Gastroesophageal sphincter (tissue), 4 donors: Measurements from ENCODE around the gene STK33. TPM values are rescaled to one million over a fixed set of nuclear protein-coding genes. Genes with fewer than 3 reads are reported as not detected.
"Not testable (repeated sequence)": the region's sequence is repeated elsewhere in the genome, so short reads cannot be mapped to it uniquely, and the experiment has no call there.

Experiments
- ATAC-seq: fragments of 150-250 bp; one replicate; pipeline ENCODE4 v1.9.1; 2016; ENCODE audit warnings: mild to moderate bottlenecking, moderate library complexity
- H3K27ac ChIP-seq, 4 donors: fragments of 200-600 bp; sonication (generic) in 3 of 4; 1 replicate in 3 of 4; 2 replicates in 1 of 4; pipeline ENCODE4 v1.5.1; 2016 to 2019
- H3K27me3 ChIP-seq: fragments of 200-600 bp; sonication (generic); one replicate; pipeline ENCODE4 v1.5.1; 2019
- H3K36me3 ChIP-seq, 2 donors: fragments of 200-600 bp; sonication (generic); one replicate each; pipeline ENCODE4 v1.5.1; 2019; ENCODE audit warnings: control low read depth in 1 of 2
- H3K4me1 ChIP-seq, 3 donors: fragments of 200-600 bp; sonication (generic); 1 replicate in 2 of 3; 2 replicates in 1 of 3; pipeline ENCODE4 v1.5.1; 2016 to 2019; ENCODE audit warnings: control low read depth in 2 of 3
- H3K4me3 ChIP-seq, 2 donors: fragments of 200-600 bp; sonication (generic); one replicate each; pipeline ENCODE4 v1.5.1; 2019; ENCODE audit warnings: mild to moderate bottlenecking in 1 of 2, moderate library complexity in 1 of 2
- H3K9me3 ChIP-seq, 3 donors: fragments of 200-600 bp; sonication (generic); one replicate each; pipeline ENCODE4 v1.5.1; 2017 to 2019; ENCODE audit warnings: control low read depth in 2 of 3
- CTCF ChIP-seq, 4 experiments: fragments of 200-600 bp in 2 of 4; fragments of 450-650 bp in 2 of 4; sonication (generic) in 1 of 4; IDR thresholded peaks; one replicate each; pipeline ENCODE4 v1.5.1; 2017 to 2019; ENCODE audit warnings: antibody characterized with exemption in 4 of 4, mild to moderate bottlenecking in 2 of 4, moderate library complexity in 2 of 4
- EP300 ChIP-seq: sonication (generic); formaldehyde crosslinking; IDR thresholded peaks from one replicate; pipeline ENCODE4 v1.6.1; 2017; ENCODE audit warnings: antibody characterized with exemption, mild to moderate bottlenecking
- POLR2A ChIP-seq, 2 donors: fragments of 450-650 bp; IDR thresholded peaks; one replicate each; pipeline ENCODE4 v1.6.1; 2017; ENCODE audit warnings: antibody characterized with exemption in 2 of 2, mild to moderate bottlenecking in 2 of 2, moderate library complexity in 1 of 2
- POLR2AphosphoS5 ChIP-seq: sonication (generic); formaldehyde crosslinking; IDR thresholded peaks from one replicate; pipeline ENCODE4 v1.6.1; 2017; ENCODE audit warnings: antibody characterized with exemption
- WGBS, 2 donors: methylation state at CpG; one replicate each; pipeline ENCODE4 v1.1.5; 2018; ENCODE audit warnings: low coverage in 1 of 2; 5-methylcytosine and 5-hydroxymethylcytosine counted together
- total RNA-seq, 4 donors: library from RNA; depleted of rRNA; stranded (reverse); fragments of >200 nt; gene quantifications; one replicate each; pipeline ENCODE4 v1.1.0, GENCODE V29; 2016

Gene STK33
- total RNA-seq, 4 donors from 2014 or later = 15.7 to 25.6 (median 21.4) TPM

DNA sequence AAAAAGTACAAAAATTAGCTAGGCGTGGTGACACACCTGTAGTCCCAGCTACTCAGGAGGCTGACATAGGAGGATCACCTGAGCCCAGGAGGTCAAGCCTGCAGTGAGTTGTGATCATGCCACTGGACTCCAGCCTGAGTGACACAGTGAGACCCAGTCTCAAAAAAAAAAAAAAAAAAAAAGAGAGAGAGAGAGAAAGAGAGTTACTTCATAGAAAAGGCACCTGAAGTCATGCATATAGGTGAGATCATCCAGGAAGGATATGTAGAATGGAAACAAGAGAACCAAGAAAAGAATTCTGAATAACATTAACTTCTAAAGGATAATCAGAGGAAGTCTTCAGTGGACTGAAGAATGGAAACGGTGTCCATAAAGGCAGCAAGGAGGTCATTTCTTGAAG, 106.8 kb downstream of the STK33 start:
- Histone ChIP-seq H3K4me3 (no peak overlapping the region), H3K27ac (no peak overlapping the region), H3K36me3 (no peaks in the 10 kb centered on the region), H3K4me1 (no peaks in the 10 kb centered on the region), H3K27me3 (no peaks in the 10 kb centered on the region), H3K9me3 (peaks cover 0 to 10% (median 0%) of the 10 kb centered on the region in 3 donors)
- WGBS, 2 donors = 74% methylated on average over 2 of the region's 2 CpGs; no CpG with 5 or more reads in 1 of the 2 donors
- TF ChIP-seq POLR2AphosphoS5 (no peak), CTCF (IDR thresholded peaks at IDR 0.05) (no peak), EP300 (no peak), POLR2A (IDR thresholded peaks at IDR 0.05) (no peak)
- ATAC-seq = no peak

- no peak for ATAC-seq
- H3K4me1 ChIP-seq = no peaks in the 10 kb centered on the region
- no peak overlapping the region for H3K4me3 ChIP-seq
- WGBS, 2 donors = 84 to 87% methylated on average over 3 of the region's 3 CpGs
- no peaks in the 10 kb centered on the region for H3K36me3 ChIP-seq
- H3K27ac ChIP-seq = no peak overlapping the region
- no peaks in the 10 kb centered on the region for H3K9me3 ChIP-seq
- H3K27me3 ChIP-seq = no peaks in the 10 kb centered on the region
- TF ChIP-seq EP300 (no peak), POLR2AphosphoS5 (no peak)
These were observed 109.8 kb downstream of the STK33 start for GRCh38 chr11:8484251-8484650.

GRCh38 chr11:8480858-8481257, 113.2 kb downstream of the STK33 start:
- no peaks in the 10 kb centered on the region for H3K4me1 ChIP-seq
- no peak for TF ChIP-seq POLR2AphosphoS5
- no peak for TF ChIP-seq EP300
- TF ChIP-seq POLR2A (IDR thresholded peaks at IDR 0.05) = no peak
- TF ChIP-seq CTCF (IDR thresholded peaks at IDR 0.05) = no peak
- no peaks in the 10 kb centered on the region for H3K36me3 ChIP-seq
- ATAC-seq = no peak
- WGBS, 2 donors = 60 to 61% methylated on average over 3 of the region's 3 CpGs
- no peaks in the 10 kb centered on the region for H3K27me3 ChIP-seq
- H3K27ac ChIP-seq = no peak overlapping the region
- H3K4me3 ChIP-seq = no peak overlapping the region
- no peaks in the 10 kb centered on the region for H3K9me3 ChIP-seq

GRCh38 chr11:8477680-8478079, 116.3 kb downstream of the STK33 start:
- WGBS, 2 donors = 81 to 83% methylated on average over 1 of the region's 1 CpG
- TF ChIP-seq CTCF (IDR thresholded peaks at IDR 0.05) (no peak), POLR2AphosphoS5 (no peak), EP300 (no peak), POLR2A (IDR thresholded peaks at IDR 0.05) (no peak)
- no peak overlapping the region for H3K4me3 ChIP-seq
- no peak for ATAC-seq
- no peaks in the 10 kb centered on the region for H3K36me3 ChIP-seq
- no peaks in the 10 kb centered on the region for H3K9me3 ChIP-seq
- no peaks in the 10 kb centered on the region for H3K27me3 ChIP-seq
- no peak overlapping the region for H3K27ac ChIP-seq
- H3K4me1 ChIP-seq = no peaks in the 10 kb centered on the region

DNA sequence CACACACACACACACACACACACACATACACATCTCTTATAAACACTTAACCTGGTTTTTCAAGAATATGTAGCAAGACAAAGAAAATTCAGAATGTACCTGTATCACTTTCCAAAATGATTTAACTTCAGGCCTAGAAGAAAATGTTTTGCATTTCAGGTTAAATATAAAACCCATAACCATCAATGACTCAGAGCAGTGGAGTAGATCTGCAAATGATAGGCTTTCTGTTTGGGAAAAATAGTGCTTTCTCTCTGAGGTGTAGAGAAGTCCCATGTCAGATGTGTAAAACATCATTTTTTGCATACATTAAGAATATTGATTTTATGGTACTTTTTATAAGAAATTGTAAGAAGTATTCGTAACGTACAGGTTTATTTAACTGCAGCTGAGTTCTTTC, 116.9 kb downstream of the STK33 start:
- H3K36me3 ChIP-seq = no peaks in the 10 kb centered on the region
- no peak overlapping the region for H3K4me3 ChIP-seq
- WGBS, 2 donors = 90 to 92% methylated on average over 2 of the region's 2 CpGs
- ATAC-seq = no peak
- H3K27me3 ChIP-seq = no peaks in the 10 kb centered on the region
- H3K9me3 ChIP-seq = no peaks in the 10 kb centered on the region
- no peak overlapping the region for H3K27ac ChIP-seq
- no peaks in the 10 kb centered on the region for H3K4me1 ChIP-seq
- no peak for TF ChIP-seq CTCF (IDR thresholded peaks at IDR 0.05)
- TF ChIP-seq POLR2A (IDR thresholded peaks at IDR 0.05) = no peak
- no peak for TF ChIP-seq EP300
- TF ChIP-seq POLR2AphosphoS5 = no peak

DNA sequence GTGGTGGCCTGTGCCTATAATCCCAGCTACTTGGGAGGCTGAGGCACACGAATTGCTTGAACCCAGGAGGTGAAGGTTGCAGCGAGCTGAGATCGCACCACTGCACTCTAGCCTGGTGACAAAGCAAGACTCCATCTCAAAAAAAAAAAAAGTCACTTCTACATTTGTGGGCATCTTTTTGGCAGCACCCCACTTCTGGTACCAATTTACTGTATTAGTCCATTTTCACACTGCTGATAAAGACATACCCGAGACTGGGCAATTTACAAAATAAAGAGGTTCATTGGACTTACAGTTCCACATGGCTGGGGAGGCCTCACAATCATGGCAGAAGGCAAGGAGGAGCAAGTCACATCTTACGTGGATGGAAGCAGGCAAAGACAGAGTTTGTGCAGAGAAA, 126.2 kb downstream of the STK33 start:
- Histone ChIP-seq H3K9me3 (peaks cover 0 to 12% (median 0%) of the 10 kb centered on the region in 3 donors), H3K36me3 (peaks cover 0 to 23% of the 10 kb centered on the region in 2 donors)
- not testable (repeated sequence) for H3K27ac ChIP-seq, ATAC-seq, H3K4me1 ChIP-seq, H3K27me3 ChIP-seq, H3K4me3 ChIP-seq
- WGBS, 2 donors = 89 to 90% methylated on average over 3 to 4 of the region's 5 CpGs

GRCh38 chr11:8467356-8467755, 126.7 kb downstream of the STK33 start:
- H3K9me3 ChIP-seq = peaks cover 0 to 12% (median 0%) of the 10 kb centered on the region in 3 donors
- peaks cover 0 to 27% of the 10 kb centered on the region in 2 donors for H3K36me3 ChIP-seq
- not testable (repeated sequence) for H3K4me1 ChIP-seq, ATAC-seq, H3K4me3 ChIP-seq, H3K27me3 ChIP-seq, H3K27ac ChIP-seq
- 70 to 85% methylated on average over 4 of the region's 4 CpGs for WGBS, 2 donors

GRCh38 chr11:8466884-8467283, 127.1 kb downstream of the STK33 start:
- H3K27me3 ChIP-seq, H3K27ac ChIP-seq, H3K4me3 ChIP-seq, ATAC-seq, H3K4me1 ChIP-seq: not testable (repeated sequence)
- Histone ChIP-seq H3K9me3 (peaks cover 0 to 12% (median 0%) of the 10 kb centered on the region in 3 donors), H3K36me3 (peaks cover 0 to 28% of the 10 kb centered on the region in 2 donors)
- WGBS, 2 donors = 100% methylated on average over 1 of the region's 3 CpGs; no CpG with 5 or more reads in 1 of the 2 donors
